H1 (cell line): ENCODE measurements around the gene USP30. TPM values are rescaled to one million over a fixed set of nuclear protein-coding genes. Genes with fewer than 3 reads are reported as not detected.

Source experiments
- BCL11A ChIP-seq, 2 experiments: IDR thresholded peaks; one replicate each; pipeline ENCODE4 v1.6.1; 2011; ENCODE audit warnings: low read depth in 2 of 2, low read length in 2 of 2, mild to moderate bottlenecking in 2 of 2
- CBX8 ChIP-seq: fragments of 300-800, 300-1000 bp; sonication (generic); IDR thresholded peaks from 2 replicates; pipeline ENCODE4 v1.7.1; 2016; ENCODE audit warnings: low read depth, low read length, borderline replicate concordance
- HDAC6 ChIP-seq: IDR thresholded peaks from one replicate; pipeline ENCODE4 v1.7.1; 2012; ENCODE audit warnings: low read depth, mild to moderate bottlenecking, inconsistent platforms, low read length, moderate library complexity
- POU5F1 ChIP-seq: IDR thresholded peaks from 2 replicates; pipeline ENCODE4 v1.6.1; 2011; ENCODE audit warnings: low read depth, mild to moderate bottlenecking, low read length, moderate library complexity
- RBBP5 ChIP-seq: IDR thresholded peaks from 2 replicates; pipeline ENCODE4 v1.7.1; 2012; ENCODE audit warnings: low read depth, mild to moderate bottlenecking, inconsistent platforms, low read length, moderate library complexity, borderline replicate concordance
- SIX5 ChIP-seq: IDR thresholded peaks from 2 replicates; pipeline ENCODE4 v1.6.1; 2011; ENCODE audit warnings: mild to moderate bottlenecking, low read depth, low read length
- SP1 ChIP-seq: IDR thresholded peaks from 2 replicates; pipeline ENCODE4 v1.6.1; 2011; ENCODE audit warnings: low read depth, low read length
- USF2 ChIP-seq: IDR thresholded peaks from 2 replicates; pipeline ENCODE4 v1.6.1; 2011; ENCODE audit warnings: low read length, improper control_type of control experiment
- polyA plus RNA-seq, 7 experiments: library from polyadenylated mRNA; depleted of rRNA in 3 of 7; stranded (reverse) in 5 of 7; unstranded in 2 of 7; fragments of >200 nt in 5 of 7; fragments of 200-250 nt in 2 of 7; gene quantifications; 1 replicate in 5 of 7; 2 replicates in 1 of 7; 4 replicates in 1 of 7; pipeline versions ENCODE4 v1.2.1 to v1.2.3, GENCODE V29; 2011 to 2013; ENCODE audit warnings: missing spikeins in 2 of 7, mixed read lengths in 2 of 7
- total RNA-seq: library from RNA; stranded (reverse); fragmentation: NEBNext Ultra II Directional; extraction: Animal tissue kit (Norgen Biotek cat#: 25700); gene quantifications from 2 replicates; pipeline ENCODE4 v1.2.1, GENCODE V29; 2021

The USP30 gene
- total and polyA plus RNA-seq, 2 of the 8 experiments (the other 6 are each of a cell fraction or from before 2014, with no cell fraction given), result 7.0 to 12.2 TPM

- TF ChIP-seq RBBP5, result no peak
- no peak for TF ChIP-seq CBX8
- no peak for TF ChIP-seq USF2
- TF ChIP-seq SIX5, result no peak
- no peak for TF ChIP-seq HDAC6
- TF ChIP-seq POU5F1, result no peak
- no peak for TF ChIP-seq BCL11A (IDR thresholded peaks at IDR 0.05; ENCODE audit: low read depth in 2 of 2, low read length in 2 of 2)
- TF ChIP-seq SP1, result no peak
Observed at GRCh38 chr12:109124878-109125648, 72.7 kb downstream of the USP30 start (continued).
